Measurements from ENCODE around the gene DHRSX.
A peak's percentile ranks its signal among the peaks of the same experiment; 100 is the strongest.
"Not testable (repeated sequence)": the region's sequence is repeated elsewhere in the genome, so short reads cannot be mapped to it uniquely, and the experiment has no call there.

The DHRSX gene

GRCh38 chrX:2519638-2520037 lies 18.9 kb upstream of the DHRSX start:
- DNase-seq, result not testable (repeated sequence)

- no peak for DNase-seq
These were observed 16.3 kb upstream of the DHRSX start for GRCh38 chrX:2517055-2517454.

- DNase-seq, result no peak
These were observed 15.8 kb upstream of the DHRSX start for GRCh38 chrX:2516623-2517022.

- DNase-seq, result no peak
These were observed 13.4 kb upstream of the DHRSX start for GRCh38 chrX:2514131-2514530.

GRCh38 chrX:2513121-2513664 lies 12.4 kb upstream of the DHRSX start:
- DNase-seq, result no peak

GRCh38 chrX:2512501-2512900 lies 11.7 kb upstream of the DHRSX start:
- no peak for DNase-seq

- DNase-seq, result no peak
These were observed 10.6 kb upstream of the DHRSX start for GRCh38 chrX:2511326-2511725.

GRCh38 chrX:2508648-2509335 lies 8.0 kb upstream of the DHRSX start:
- no peak for DNase-seq

GRCh38 chrX:2507904-2508627 lies 7.3 kb upstream of the DHRSX start:
- no peak for DNase-seq

- DNase-seq, result peak in 1 of 3 donors; percentile 29
These were observed 6.4 kb upstream of the DHRSX start for GRCh38 chrX:2507196-2507595.

- DNase-seq, result peak; percentile 62 to 72 (median 69)
These were observed 4.6 kb upstream of the DHRSX start for GRCh38 chrX:2505341-2505740.

GRCh38 chrX:2504706-2505332 lies 4.0 kb upstream of the DHRSX start:
- no peak for DNase-seq

GRCh38 chrX:2503591-2504500 lies 3.1 kb upstream of the DHRSX start:
- DNase-seq, result no peak

- peak; percentile 29 to 37 (median 33) for DNase-seq
These were observed 2.1 kb upstream of the DHRSX start for GRCh38 chrX:2502668-2503519.

GRCh38 chrX:2502120-2502667 lies 1.4 kb upstream of the DHRSX start:
- DNase-seq, result no peak

GRCh38 chrX:2501559-2502102 lies 855 bp upstream of the DHRSX start:
- no peak for DNase-seq

- peak; percentile 70 to 72 (median 70) for DNase-seq
These were observed 529 bp downstream of the DHRSX start for GRCh38 chrX:2500091-2500802.

- DNase-seq, result no peak
These were observed 1.3 kb downstream of the DHRSX start for GRCh38 chrX:2499507-2499906.

GRCh38 chrX:2498781-2499302 lies 1.9 kb downstream of the DHRSX start:
- peak; percentile 39 to 57 (median 48) for DNase-seq

All from suppressor macrophage treated with lipopolysaccharide for 1 hour (primary cell).